Keratinocyte (primary cell): ENCODE measurements around the gene NDUFAF8. TPM values are rescaled to one million over a fixed set of nuclear protein-coding genes. Genes with fewer than 3 reads are reported as not detected.

ENCODE experiments used
- DNase-seq: peaks from one replicate; pipeline ENCODE4 v3.0.0-alpha.2; 2011; ENCODE audit warnings: low read depth, missing footprints, low spot score
- FAIRE-seq: peaks from 2 replicates; lab custom pipeline; 2011; peaks lifted over from hg19 to GRCh38; lab: Jason Lieb, UNC
- H2AFZ ChIP-seq: 2 replicates; pipeline ENCODE4 v1.6.0; 2012; ENCODE audit warnings: low read length, control low read depth, inconsistent platforms; ENCODE audit not compliant: control insufficient read depth
- H3K27ac ChIP-seq: 2 replicates; pipeline ENCODE4 v1.5.1; 2011; ENCODE audit warnings: low read length; ENCODE audit not compliant: control insufficient read depth, insufficient read depth
- H3K27me3 ChIP-seq: 3 replicates; pipeline ENCODE4 v1.6.0; 2011; ENCODE audit warnings: low read length; ENCODE audit not compliant: control insufficient read depth, insufficient read depth; ENCODE audit errors: extremely low read depth
- H3K36me3 ChIP-seq, 2 experiments: 2 replicates in 1 of 2; 3 replicates in 1 of 2; pipeline ENCODE4 v1.5.1; 2011; ENCODE audit warnings: low read length in 2 of 2, mild to moderate bottlenecking in 1 of 2; ENCODE audit not compliant: control insufficient read depth in 2 of 2, insufficient read depth in 2 of 2; ENCODE audit errors: extremely low read depth in 1 of 2
- H3K4me1 ChIP-seq: 3 replicates; pipeline ENCODE4 v1.5.1; 2011; ENCODE audit warnings: low read length; ENCODE audit not compliant: control insufficient read depth, insufficient read depth; ENCODE audit errors: extremely low read depth
- H3K4me2 ChIP-seq: 3 replicates; pipeline ENCODE4 v1.6.0; 2011; ENCODE audit warnings: low read depth, low read length; ENCODE audit not compliant: control insufficient read depth, insufficient read depth; ENCODE audit errors: extremely low read depth
- H3K4me3 ChIP-seq, 3 experiments: fragments of 200-600 bp in 1 of 3; sonication (generic) in 1 of 3; 2 replicates in 2 of 3; 3 replicates in 1 of 3; pipeline ENCODE4 v1.5.1; 2011 to 2016; ENCODE audit warnings: low read length in 3 of 3, mild to moderate bottlenecking in 3 of 3, control low read depth in 2 of 3, inconsistent platforms in 1 of 3, low read depth in 1 of 3, mixed read lengths in 1 of 3, mixed run types in 1 of 3, moderate library complexity in 1 of 3; ENCODE audit not compliant: control insufficient read depth in 2 of 3, insufficient read depth in 2 of 3; ENCODE audit errors: extremely low read depth in 1 of 3
- H3K79me2 ChIP-seq: 2 replicates; pipeline ENCODE4 v1.6.0; 2012; ENCODE audit warnings: low read length; ENCODE audit not compliant: control insufficient read depth, insufficient read depth
- H3K9ac ChIP-seq: 3 replicates; pipeline ENCODE4 v1.6.0; 2011; ENCODE audit warnings: low read length; ENCODE audit not compliant: control insufficient read depth, insufficient read depth; ENCODE audit errors: extremely low read depth
- H3K9me1 ChIP-seq: 3 replicates; pipeline ENCODE4 v1.6.0; 2011; ENCODE audit warnings: low read length; ENCODE audit not compliant: control insufficient read depth, insufficient read depth; ENCODE audit errors: extremely low read depth
- H3K9me3 ChIP-seq: 2 replicates; pipeline ENCODE4 v1.5.1; 2012; ENCODE audit warnings: low read depth, low read length; ENCODE audit not compliant: control insufficient read depth
- H4K20me1 ChIP-seq: 3 replicates; pipeline ENCODE4 v1.6.0; 2011; ENCODE audit warnings: low read length; ENCODE audit not compliant: control insufficient read depth, insufficient read depth; ENCODE audit errors: extremely low read depth
- EZH2 ChIP-seq: IDR thresholded peaks from one replicate; pipeline ENCODE4 v1.6.1; 2012; ENCODE audit warnings: inconsistent platforms, mild to moderate bottlenecking, low read length, moderate library complexity
- dilution Hi-C: fragments of 300-500 bp; cut with MboI; formaldehyde crosslinking; loops from one replicate; pipeline ENCODE4 v1.7.0; 2020; ENCODE audit warnings: low sequenced_read_pairs; ENCODE audit not compliant: extremely low pct_ligation_motif_present
- polyA plus RNA-seq, 5 experiments: library from polyadenylated mRNA; depleted of rRNA in 3 of 5; stranded (reverse) in 3 of 5; stranded (forward) in 1 of 5; unstranded in 1 of 5; fragments of >200 nt; gene quantifications; 1 replicate in 1 of 5; 2 replicates in 3 of 5; 3 replicates in 1 of 5; pipeline versions ENCODE4 v1.2.1 to v1.2.3, GENCODE V29; 2011 to 2012; ENCODE audit warnings: missing spikeins in 2 of 5, low read depth in 1 of 5, low replicate concordance in 1 of 5
- TF ChIP-seq, protein P1 (sequence below), 3 experiments: IDR thresholded peaks in 1 of 3; conservative IDR thresholded peaks in 1 of 3; optimal IDR thresholded peaks in 1 of 3; 2 replicates in 2 of 3; 3 replicates in 1 of 3; pipeline versions ENCODE3 to v1.5.1; 2011; ENCODE audit warnings: low read length in 3 of 3, mild to moderate bottlenecking in 3 of 3, moderate library complexity in 2 of 3, control low read depth in 1 of 3, inconsistent platforms in 1 of 3; ENCODE audit not compliant: insufficient read depth in 2 of 3; ENCODE audit errors: extremely low read depth in 1 of 3

The NDUFAF8 gene
- polyA plus RNA-seq, 1 donor (not counting 4 experiments of a cell fraction or from before 2014, with no cell fraction given): 171 TPM

DNA sequence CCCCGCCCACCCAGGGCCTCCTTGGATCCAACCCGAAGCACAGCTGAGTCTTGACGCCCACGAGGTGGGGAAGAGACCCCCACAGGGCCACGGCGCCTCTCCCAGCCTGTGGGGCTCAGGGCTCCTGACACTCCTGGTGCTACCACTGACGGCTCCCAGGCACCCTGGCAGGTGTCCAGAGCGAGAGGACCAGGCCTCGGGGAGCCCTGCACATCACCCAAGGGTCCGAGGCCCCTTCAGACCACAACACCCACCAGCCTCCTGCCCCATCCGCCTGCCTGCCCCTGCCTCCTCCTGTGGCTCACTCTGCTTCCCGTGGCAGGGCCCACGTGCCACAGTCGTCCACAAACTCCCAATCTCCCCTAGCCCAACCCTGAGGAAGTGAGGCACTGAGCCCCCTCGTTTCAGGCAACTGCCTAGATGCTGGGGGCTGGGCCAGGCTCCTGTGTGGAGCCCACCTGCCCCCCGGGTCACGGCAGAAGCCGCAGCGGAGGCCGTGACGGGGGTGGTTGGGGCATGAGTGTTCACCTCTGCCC is 44.8 kb upstream of the NDUFAF8 start:
- no peak for FAIRE-seq
- dilution Hi-C loops: no loop called here

DNA sequence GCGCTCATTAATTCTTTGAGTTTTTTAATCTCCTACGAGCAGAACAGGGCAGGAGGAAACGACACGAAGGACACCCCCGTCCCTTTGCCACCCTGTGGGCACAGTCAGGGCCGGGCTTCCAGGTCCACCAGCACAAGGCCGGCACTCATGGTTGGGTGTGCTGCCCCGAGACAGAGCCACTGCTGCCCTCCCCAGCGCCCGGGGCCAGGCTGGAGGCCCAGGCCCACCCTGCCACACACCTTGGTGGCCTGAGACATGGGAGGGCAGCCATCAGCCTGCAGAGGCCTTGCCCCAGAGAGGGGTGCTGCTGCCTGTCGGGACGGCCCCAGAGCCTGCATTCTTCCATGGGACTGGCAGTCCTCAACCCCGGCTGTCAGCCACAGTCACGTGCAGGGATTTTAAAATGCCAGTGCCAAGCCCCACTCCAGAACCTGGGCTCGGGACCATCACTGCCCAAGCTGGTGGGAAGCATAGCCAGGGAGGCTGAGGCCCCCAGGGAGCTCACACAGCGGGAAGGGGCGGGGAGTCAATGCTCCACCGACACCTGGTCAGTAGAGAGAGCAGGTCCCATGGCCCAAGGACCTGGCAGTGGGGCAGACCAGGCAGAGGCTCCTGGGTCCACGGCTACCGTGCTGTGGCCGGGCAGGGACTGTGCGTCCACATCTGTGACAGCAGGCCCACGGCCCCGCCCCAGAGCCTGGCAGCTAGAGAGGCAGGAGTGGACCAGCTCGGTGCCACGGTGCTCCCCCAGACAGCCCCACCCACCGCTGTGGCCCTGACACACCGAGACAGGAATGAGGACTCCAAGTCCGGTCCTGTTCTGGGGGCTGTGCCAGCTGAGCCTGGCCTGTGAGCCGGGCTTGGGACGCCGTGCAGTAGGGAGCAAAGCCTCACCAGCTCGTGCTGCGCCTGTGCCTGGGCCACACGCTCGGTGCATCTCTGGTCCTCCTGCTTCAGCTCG is 43.9 kb upstream of the NDUFAF8 start:
- Histone ChIP-seq H4K20me1 (no peaks in the 10 kb centered on the region), H3K9me3 (no peaks in the 10 kb centered on the region), H3K27me3 (no peaks in the 10 kb centered on the region), H3K4me2 (no peak overlapping the region), H3K9ac (no peak overlapping the region), H3K4me3 (no peak overlapping the region), H3K36me3 (peaks cover 0 to 3% of the 10 kb centered on the region in 2 experiments), H3K9me1 (no peaks in the 10 kb centered on the region), H2AFZ (no peak overlapping the region), H3K79me2 (no peaks in the 10 kb centered on the region), H3K4me1 (no peaks in the 10 kb centered on the region), H3K27ac (no peak overlapping the region)
- TF ChIP-seq EZH2: no peak
- TF ChIP-seq, protein P1, sequence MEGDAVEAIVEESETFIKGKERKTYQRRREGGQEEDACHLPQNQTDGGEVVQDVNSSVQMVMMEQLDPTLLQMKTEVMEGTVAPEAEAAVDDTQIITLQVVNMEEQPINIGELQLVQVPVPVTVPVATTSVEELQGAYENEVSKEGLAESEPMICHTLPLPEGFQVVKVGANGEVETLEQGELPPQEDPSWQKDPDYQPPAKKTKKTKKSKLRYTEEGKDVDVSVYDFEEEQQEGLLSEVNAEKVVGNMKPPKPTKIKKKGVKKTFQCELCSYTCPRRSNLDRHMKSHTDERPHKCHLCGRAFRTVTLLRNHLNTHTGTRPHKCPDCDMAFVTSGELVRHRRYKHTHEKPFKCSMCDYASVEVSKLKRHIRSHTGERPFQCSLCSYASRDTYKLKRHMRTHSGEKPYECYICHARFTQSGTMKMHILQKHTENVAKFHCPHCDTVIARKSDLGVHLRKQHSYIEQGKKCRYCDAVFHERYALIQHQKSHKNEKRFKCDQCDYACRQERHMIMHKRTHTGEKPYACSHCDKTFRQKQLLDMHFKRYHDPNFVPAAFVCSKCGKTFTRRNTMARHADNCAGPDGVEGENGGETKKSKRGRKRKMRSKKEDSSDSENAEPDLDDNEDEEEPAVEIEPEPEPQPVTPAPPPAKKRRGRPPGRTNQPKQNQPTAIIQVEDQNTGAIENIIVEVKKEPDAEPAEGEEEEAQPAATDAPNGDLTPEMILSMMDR (optimal IDR thresholded peaks at IDR 0.05 in 1 of 3, IDR thresholded peaks at IDR 0.05 in 1 of 3, conservative IDR thresholded peaks at IDR 0.05 in 1 of 3; ENCODE audit: extremely low read depth in 1 of 3, insufficient read depth in 2 of 3, low read length in 3 of 3): no peak
- DNase-seq (peak; percentile 7), FAIRE-seq (no peak)
- dilution Hi-C loops: no loop called here

More for the DNA sequence above, 44.8 kb upstream of the NDUFAF8 start:
- DNase-seq: no peak
- H4K20me1 ChIP-seq: no peaks in the 10 kb centered on the region
- H2AFZ ChIP-seq: no peak overlapping the region
- H3K4me2 ChIP-seq: no peak overlapping the region
- H3K9me1 ChIP-seq: no peaks in the 10 kb centered on the region
- no peaks in the 10 kb centered on the region for H3K27me3 ChIP-seq
- no peak for TF ChIP-seq EZH2
- TF ChIP-seq, protein P1 (optimal IDR thresholded peaks at IDR 0.05 in 1 of 3, IDR thresholded peaks at IDR 0.05 in 1 of 3, conservative IDR thresholded peaks at IDR 0.05 in 1 of 3; ENCODE audit: extremely low read depth in 1 of 3, insufficient read depth in 2 of 3, low read length in 3 of 3): no peak
- no peaks in the 10 kb centered on the region for H3K9me3 ChIP-seq
- H3K4me1 ChIP-seq: no peaks in the 10 kb centered on the region
- no peak overlapping the region for H3K9ac ChIP-seq
- no peak overlapping the region for H3K27ac ChIP-seq
- H3K36me3 ChIP-seq: peaks cover 0 to 3% of the 10 kb centered on the region in 2 experiments
- no peak overlapping the region for H3K4me3 ChIP-seq
- no peaks in the 10 kb centered on the region for H3K79me2 ChIP-seq
